B cell (primary cell): ENCODE results near the gene TTC22. TPM values are rescaled to one million over a fixed set of nuclear protein-coding genes. Genes with fewer than 3 reads are reported as not detected.

ENCODE experiments used
- ATAC-seq: fragments of 200-7000 bp; cut with Tn5 transposase; one replicate; pipeline ENCODE4 v1.10.0; 2021; ENCODE audit warnings: low read depth, mild to moderate bottlenecking, moderate number of reproducible peaks, moderate library complexity
- CTCF ChIA-PET: fragments of 350-600 bp; sonication (Branson Sonifier 250); formaldehyde crosslinking; loops from one replicate; lab custom pipeline; 2021; ENCODE audit warnings: antibody characterized with exemption, inconsistent platforms; lab: Charles Lee
- POLR2A ChIA-PET: fragments of 350-600 bp; sonication (Branson Sonifier 250); formaldehyde crosslinking; loops from one replicate; lab custom pipeline; 2021; ENCODE audit warnings: antibody characterized with exemption; lab: Charles Lee
- DNase-seq: peaks from one replicate; pipeline ENCODE4 v3.0.0; 2013
- H2AFZ ChIP-seq: 2 replicates; pipeline ENCODE4 v1.6.1; 2012; ENCODE audit warnings: mild to moderate bottlenecking, low read depth, low read length; ENCODE audit not compliant: insufficient read depth, poor library complexity, severe bottlenecking
- H3K27ac ChIP-seq, 2 donors: 1 replicate in 1 of 2; 2 replicates in 1 of 2; pipeline ENCODE4 v1.5.1; 2012 to 2013; ENCODE audit warnings: low read length in 2 of 2, mild to moderate bottlenecking in 2 of 2, moderate library complexity in 1 of 2
- H3K27me3 ChIP-seq, 4 experiments: fragments of 200-600 bp in 1 of 4; sonication (generic) in 1 of 4; replicated peaks in 1 of 4; 1 replicate in 2 of 4; 2 replicates in 2 of 4; pipeline versions ENCODE4 v1.6.1 to v1.7.0; 2013 to 2016; ENCODE audit warnings: low read length in 3 of 4, mild to moderate bottlenecking in 2 of 4, mixed read lengths in 1 of 4, moderate library complexity in 1 of 4; ENCODE audit not compliant: insufficient read depth in 4 of 4, control insufficient read depth in 3 of 4; ENCODE audit errors: control extremely low read depth in 1 of 4
- H3K36me3 ChIP-seq, 2 experiments: replicated peaks in 1 of 2; 1 replicate in 1 of 2; 2 replicates in 1 of 2; pipeline versions ENCODE4 v1.6.1 to v1.7.1; 2013; ENCODE audit warnings: low read length in 1 of 2; ENCODE audit not compliant: insufficient read depth in 2 of 2, control insufficient read depth in 1 of 2; ENCODE audit errors: control extremely low read depth in 1 of 2, extremely low read depth in 1 of 2
- H3K4me1 ChIP-seq, 2 donors: fragments of 200-600 bp in 1 of 2; sonication (generic) in 1 of 2; 1 replicate in 1 of 2; 2 replicates in 1 of 2; pipeline versions ENCODE4 v1.5.1 to v1.6.1; 2013 to 2017; ENCODE audit warnings: low read length in 2 of 2; ENCODE audit not compliant: control insufficient read depth in 2 of 2, insufficient read depth in 2 of 2
- H3K4me2 ChIP-seq: replicated peaks from 2 replicates; pipeline ENCODE3; 2012; ENCODE audit warnings: mild to moderate bottlenecking, low read depth, low read length; ENCODE audit not compliant: poor library complexity, severe bottlenecking
- H3K4me3 ChIP-seq, 5 experiments: fragments of 200-600 bp in 1 of 5; sonication (generic) in 1 of 5; 1 replicate in 3 of 5; 2 replicates in 2 of 5; pipeline versions ENCODE4 v1.5.1 to v1.7.0; 2011 to 2016; ENCODE audit warnings: low read length in 4 of 5, mild to moderate bottlenecking in 4 of 5, low read depth in 2 of 5, control low read depth in 1 of 5, moderate library complexity in 1 of 5; ENCODE audit not compliant: insufficient read depth in 1 of 5; ENCODE audit errors: control extremely low read depth in 1 of 5, extremely low read depth in 1 of 5
- H3K79me2 ChIP-seq: fragments of 200-600 bp; sonication (generic); one replicate; pipeline ENCODE4 v1.6.0; 2016; ENCODE audit warnings: low read length; ENCODE audit not compliant: control insufficient read depth, insufficient read depth
- H3K9ac ChIP-seq: fragments of 200-600 bp; sonication (generic); 2 replicates; pipeline ENCODE4 v1.6.1; 2017; ENCODE audit warnings: mild to moderate bottlenecking, low read length, moderate library complexity
- H3K9me3 ChIP-seq, 3 donors: one replicate each; pipeline versions ENCODE4 v1.6.1 to v1.7.1; 2013; ENCODE audit warnings: low read length in 2 of 3; ENCODE audit not compliant: control insufficient read depth in 2 of 3, insufficient read depth in 1 of 3; ENCODE audit errors: control extremely low read depth in 1 of 3
- H4K20me1 ChIP-seq: 2 replicates; pipeline ENCODE4 v1.6.0; 2012; ENCODE audit warnings: mild to moderate bottlenecking, low read length; ENCODE audit not compliant: insufficient read depth, control insufficient read depth, poor library complexity, severe bottlenecking
- H3K27ac Mint-ChIP-seq: one replicate; pipeline ENCODE4 v1.8.0; 2021; ENCODE audit warnings: mixed read lengths
- H3K27me3 Mint-ChIP-seq: one replicate; pipeline ENCODE4 v1.8.0; 2021; ENCODE audit warnings: mixed read lengths
- H3K4me1 Mint-ChIP-seq: one replicate; pipeline ENCODE4 v1.8.0; 2021; ENCODE audit warnings: mixed read lengths
- H3K4me3 Mint-ChIP-seq: one replicate; pipeline ENCODE4 v1.8.0; 2021; ENCODE audit warnings: mixed read lengths
- H3K9me3 Mint-ChIP-seq: one replicate; pipeline ENCODE4 v1.8.0; 2022; ENCODE audit warnings: mixed read lengths; ENCODE audit not compliant: insufficient read depth
- CTCF ChIP-seq: fragments of 200-600 bp; IDR thresholded peaks from one replicate; pipeline ENCODE4 v1.8.0; 2022; ENCODE audit warnings: antibody characterized with exemption, mild to moderate bottlenecking
- EZH2 ChIP-seq: IDR thresholded peaks from 2 replicates; pipeline ENCODE4 v1.6.1; 2012; ENCODE audit warnings: borderline replicate concordance, low read depth, mild to moderate bottlenecking, moderate library complexity, low read length; ENCODE audit not compliant: insufficient read depth, poor library complexity, severe bottlenecking
- WGBS: methylation state at CpG from one replicate; pipeline ENCODE4 v1.1.5; 2013; ENCODE audit warnings: missing lambda C conversion rate; ENCODE audit not compliant: insufficient coverage; 5-methylcytosine and 5-hydroxymethylcytosine counted together
- intact Hi-C: fragments of 100-400 bp; cut with micrococcal nuclease; formaldehyde crosslinking; loops from one replicate; pipeline ENCODE4 v1.10.0; 2022
- polyA plus RNA-seq: library from polyadenylated mRNA; depleted of rRNA; stranded (reverse); fragments of >200 nt; gene quantifications from 2 replicates; pipeline ENCODE4 v1.2.3, GENCODE V29; 2012
- total RNA-seq, 2 donors: library from RNA; stranded (reverse); fragments of 120-200 nt in 1 of 2; gene quantifications; 1 replicate in 1 of 2; 2 replicates in 1 of 2; pipeline versions ENCODE4 v1.2.3 to v1.2.4, GENCODE V29; 2013 to 2022

Gene TTC22
- total and polyA plus RNA-seq, 2 donors (not counting 1 experiment from before 2014, with no cell fraction given), result 7.8 to 10.9 TPM

- Mint-ChIP-seq H3K4me3 (no peak overlapping the region), H3K27ac (no peak overlapping the region), H3K27me3 (no peaks in the 10 kb centered on the region), H3K4me1 (peaks cover 3% of the 10 kb centered on the region), H3K9me3 (peaks cover 3% of the 10 kb centered on the region)
- H3K9me3 ChIP-seq, result peaks cover 0 to 13% (median 4%) of the 10 kb centered on the region in 3 donors
- DNase-seq (no peak), ATAC-seq (no peak)
- POLR2A ChIA-PET, result no interaction called here
- H3K27ac ChIP-seq, result no peak overlapping the region
- CTCF ChIA-PET, result interaction anchor here (0.6 to 1.6 kb wide), 3 partner anchors 9 to 301 kb away, joined by 3 to 9 read pairs (median 3); partner anchors contain the start of gene TTC22
- H3K79me2 ChIP-seq, result no peaks in the 10 kb centered on the region
- no peak overlapping the region for H2AFZ ChIP-seq
- intact Hi-C loops, result no loop called here
- H3K4me2 ChIP-seq, result no peak overlapping the region
- no peak overlapping the region for H3K4me3 ChIP-seq
- TF ChIP-seq CTCF (no peak), EZH2 (no peak)
- peaks cover 0 to 3% of the 10 kb centered on the region in 2 experiments for H3K36me3 ChIP-seq
- no peaks in the 10 kb centered on the region for H3K27me3 ChIP-seq
- H3K9ac ChIP-seq, result no peak overlapping the region
- no peaks in the 10 kb centered on the region for H4K20me1 ChIP-seq
- H3K4me1 ChIP-seq, result no peaks in the 10 kb centered on the region
- WGBS, result 100% methylated on average over 1 of the region's 7 CpGs
Observed at GRCh38 chr1:54792686-54793282, 8.3 kb downstream of the TTC22 start.

DNA sequence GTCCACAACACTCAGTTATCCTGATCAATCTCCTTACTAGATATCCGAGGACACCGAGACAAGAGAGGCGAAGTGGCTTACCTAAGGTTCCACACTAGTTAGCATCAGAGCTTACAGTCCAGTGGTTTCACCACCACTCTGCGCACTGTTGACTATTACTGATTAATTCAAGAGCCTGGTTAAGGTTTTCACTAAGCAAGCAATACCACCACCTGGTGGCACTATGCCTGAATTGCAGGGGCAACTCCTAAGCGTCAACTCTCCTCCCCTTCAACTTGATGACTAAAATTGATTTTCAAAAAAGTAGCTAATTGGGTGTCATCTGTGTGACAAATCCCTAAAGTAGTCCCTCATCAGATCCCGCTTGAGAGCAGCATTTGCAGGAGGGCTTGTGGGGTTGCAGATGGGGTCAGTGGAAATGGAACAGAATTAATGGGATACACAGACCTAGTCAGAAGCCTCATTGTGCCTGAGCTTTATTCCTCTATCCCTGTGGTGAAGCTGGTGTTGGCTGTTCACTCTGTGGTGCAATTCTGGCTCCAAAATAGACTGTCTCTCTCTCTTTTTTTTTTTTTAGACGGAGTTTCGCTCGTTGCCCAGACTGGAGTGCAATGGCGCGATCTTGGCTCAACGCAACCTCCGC lies 9.1 kb downstream of the TTC22 start:
- H3K4me1 ChIP-seq, result no peaks in the 10 kb centered on the region
- H3K27me3 Mint-ChIP-seq, result no peaks in the 10 kb centered on the region
- no peak overlapping the region for H3K9ac ChIP-seq
- ChIA-PET POLR2A (no interaction called here), CTCF (interaction anchor here (1.1 to 1.6 kb wide), 3 partner anchors 8 to 288 kb away, joined by 3 to 9 read pairs (median 3); partner anchors contain the start of gene TTC22)
- no peaks in the 10 kb centered on the region for H3K79me2 ChIP-seq
- H3K4me1 Mint-ChIP-seq, result peaks cover 3% of the 10 kb centered on the region
- no peak overlapping the region for H3K4me3 ChIP-seq
- intact Hi-C loops, result no loop called here
- H3K36me3 ChIP-seq, result peaks cover 0 to 5% of the 10 kb centered on the region in 2 experiments
- H3K9me3 ChIP-seq, result peaks cover 0 to 13% (median 4%) of the 10 kb centered on the region in 3 donors
- TF ChIP-seq CTCF, result peak; percentile 41
- TF ChIP-seq EZH2, result no peak
- 95% methylated on average over 6 of the region's 13 CpGs for WGBS
- ATAC-seq (no peak), DNase-seq (no peak)
- no peak overlapping the region for H3K4me2 ChIP-seq
- no peak overlapping the region for H3K27ac ChIP-seq
- H4K20me1 ChIP-seq, result no peaks in the 10 kb centered on the region
- H2AFZ ChIP-seq, result no peak overlapping the region
- no peak overlapping the region for H3K27ac Mint-ChIP-seq
- H3K9me3 Mint-ChIP-seq, result peaks cover 3% of the 10 kb centered on the region
- no peak overlapping the region for H3K4me3 Mint-ChIP-seq
- H3K27me3 ChIP-seq, result no peaks in the 10 kb centered on the region
